ENCODE measurements around the gene TPM2. TPM values are rescaled to one million over a fixed set of nuclear protein-coding genes. Genes with fewer than 3 reads are reported as not detected.

Gene TPM2
- total and polyA plus RNA-seq, 11 donors: 621 to 2,450 (median 858) TPM

DNA sequence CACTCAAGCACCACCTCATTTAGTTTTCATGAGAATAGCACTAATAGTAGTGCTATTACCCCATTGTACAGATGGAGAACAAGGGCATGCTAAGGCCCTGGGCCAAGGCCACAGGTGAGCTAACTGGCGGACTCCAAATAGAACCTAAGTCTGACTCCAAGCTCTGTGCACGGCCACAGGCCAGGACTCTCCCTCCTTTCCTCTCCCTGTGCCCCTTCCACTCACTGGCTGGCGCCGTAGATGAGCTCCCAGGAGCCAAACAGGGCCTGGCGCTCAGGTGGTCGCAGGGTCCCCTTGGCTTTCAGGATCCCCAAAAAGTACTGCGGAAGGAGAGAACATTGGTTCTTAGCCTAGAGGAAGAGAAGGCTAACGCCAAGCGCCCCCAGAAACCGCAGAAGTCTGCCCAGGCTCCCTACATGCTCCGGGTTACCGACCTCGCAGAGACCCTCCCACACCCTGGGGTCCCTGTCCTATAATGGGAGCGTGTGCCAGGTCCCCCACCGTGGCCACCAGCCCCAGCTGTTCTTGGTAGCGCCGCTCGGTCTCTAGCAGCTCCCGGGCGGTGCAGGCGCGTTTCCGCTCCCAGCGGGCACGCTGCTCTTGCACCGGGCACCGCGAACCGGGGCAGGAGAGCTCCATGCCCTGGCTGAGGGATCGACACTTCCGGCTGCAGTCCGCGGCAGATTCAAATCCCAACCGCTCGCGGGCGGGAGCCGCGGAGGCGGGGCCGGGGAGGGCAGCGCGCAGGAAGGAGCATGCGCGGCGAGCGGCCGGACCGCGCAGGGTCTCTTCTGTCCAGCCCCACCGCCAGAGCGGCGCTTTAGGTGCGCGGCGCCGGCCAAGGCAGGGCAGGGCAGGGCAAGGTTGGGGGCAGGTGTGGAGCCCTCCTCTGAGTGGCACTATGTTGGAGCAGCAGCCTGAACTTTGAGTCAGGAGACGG is 24.9 kb downstream of the TPM2 start, which contains the start of gene ARHGEF39:
TSS of gene ARHGEF39 (minus strand) at position 665 of the 940 bp plus-strand sequence. CDS start at position 639, 26 bp downstream.
- TF ChIP-seq, protein P1, sequence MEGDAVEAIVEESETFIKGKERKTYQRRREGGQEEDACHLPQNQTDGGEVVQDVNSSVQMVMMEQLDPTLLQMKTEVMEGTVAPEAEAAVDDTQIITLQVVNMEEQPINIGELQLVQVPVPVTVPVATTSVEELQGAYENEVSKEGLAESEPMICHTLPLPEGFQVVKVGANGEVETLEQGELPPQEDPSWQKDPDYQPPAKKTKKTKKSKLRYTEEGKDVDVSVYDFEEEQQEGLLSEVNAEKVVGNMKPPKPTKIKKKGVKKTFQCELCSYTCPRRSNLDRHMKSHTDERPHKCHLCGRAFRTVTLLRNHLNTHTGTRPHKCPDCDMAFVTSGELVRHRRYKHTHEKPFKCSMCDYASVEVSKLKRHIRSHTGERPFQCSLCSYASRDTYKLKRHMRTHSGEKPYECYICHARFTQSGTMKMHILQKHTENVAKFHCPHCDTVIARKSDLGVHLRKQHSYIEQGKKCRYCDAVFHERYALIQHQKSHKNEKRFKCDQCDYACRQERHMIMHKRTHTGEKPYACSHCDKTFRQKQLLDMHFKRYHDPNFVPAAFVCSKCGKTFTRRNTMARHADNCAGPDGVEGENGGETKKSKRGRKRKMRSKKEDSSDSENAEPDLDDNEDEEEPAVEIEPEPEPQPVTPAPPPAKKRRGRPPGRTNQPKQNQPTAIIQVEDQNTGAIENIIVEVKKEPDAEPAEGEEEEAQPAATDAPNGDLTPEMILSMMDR (IDR thresholded peaks at IDR 0.05): peak in 7 of 12 donors; percentile 7 to 41 (median 17)
- peak in 1 of 2 donors; percentile 44 for TF ChIP-seq POLR2A (IDR thresholded peaks at IDR 0.05)
- Histone ChIP-seq H3K9me3 (no peaks in the 10 kb centered on the region), H3K27ac (peak within 1 kb of the TSS in 11 of 12 donors; percentile 14 to 99 (median 61)), H3K36me3 (peaks cover 0 to 22% (median 16%) of the 10 kb centered on the region in 9 donors), H3K27me3 (no peaks in the 10 kb centered on the region), H3K4me3 (peak within 1 kb of the TSS; percentile 37 to 65 (median 56)), H3K4me1 (peaks cover 0 to 50% (median 27%) of the 10 kb centered on the region in 12 donors)
- intact Hi-C loops (cut with DNase I): loop anchor here in 6 of 10 donors (5.0 kb wide), 4 partner anchors 32 to 82 kb away; partner anchors contain the start of genes GBA2 (in 1 of the 6) and RGP1 (in 1 of the 6)
- WGBS, 4 donors: 8 to 13% (median 8%) methylated on average over 28 to 58 of the region's 58 CpGs
- peak; percentile 53 to 89 (median 84) for ATAC-seq
- peak; percentile 78 to 92 (median 86) for DNase-seq

DNA sequence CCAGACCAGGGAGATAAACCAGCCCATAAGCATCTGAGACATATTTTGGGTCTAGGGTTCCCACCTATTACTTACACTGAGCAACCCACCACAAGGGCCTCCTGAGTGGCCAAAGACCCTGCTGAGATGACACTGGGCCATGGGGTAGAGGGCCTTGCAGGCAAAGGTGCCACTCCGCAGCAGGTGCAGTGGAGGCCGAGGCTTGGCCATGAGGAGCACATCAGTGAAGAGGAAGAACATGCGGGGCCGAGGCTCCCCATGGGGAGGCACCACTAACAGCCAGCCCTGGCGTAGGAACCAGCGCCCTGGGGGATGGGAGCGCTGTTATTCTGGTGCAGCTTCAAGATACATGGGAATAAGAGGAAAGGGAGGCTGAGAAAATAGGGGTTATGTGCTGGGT is 27.3 kb downstream of the TPM2 start:
- Histone ChIP-seq H3K27ac (peak overlapping the region in 6 of 12 donors; percentile 93 to 100 (median 98)), H3K4me1 (peaks cover 0 to 64% (median 37%) of the 10 kb centered on the region in 12 donors)
- intact Hi-C loops (cut with DNase I): loop anchor here in 7 of 10 donors (2.0 to 5.0 kb wide), 5 partner anchors 24 to 85 kb away; partner anchors contain the start of genes GBA2 (in 1 of the 7) and RGP1 (in 1 of the 7)

DNA sequence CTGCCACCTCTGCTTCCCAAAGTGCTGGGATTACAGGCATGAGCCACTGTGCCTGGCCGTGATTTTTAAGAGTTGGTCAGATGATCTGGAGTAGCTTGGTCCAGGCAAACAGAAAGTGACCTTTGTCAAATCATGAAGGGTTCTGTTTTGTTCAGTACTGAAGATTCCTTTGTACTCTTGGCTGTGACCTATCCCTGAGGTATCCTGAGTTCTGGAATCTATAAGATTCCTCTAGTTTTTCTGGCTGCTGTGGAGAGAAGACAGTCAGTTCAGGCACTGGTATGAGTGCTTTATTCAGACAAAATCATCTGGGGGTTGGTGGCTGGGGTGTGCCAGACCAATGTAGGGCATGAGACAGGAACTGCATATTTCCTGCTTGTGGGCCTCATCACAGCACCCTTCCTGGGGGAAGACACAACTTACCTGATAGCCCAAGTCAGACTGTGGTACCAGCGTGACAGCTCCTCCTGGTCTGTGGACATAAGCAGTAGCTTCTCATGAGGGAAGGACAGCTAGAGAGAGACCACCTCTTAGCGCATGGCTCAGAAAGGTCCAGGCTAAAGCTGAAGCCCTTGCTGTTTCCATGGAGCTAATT is 27.9 kb downstream of the TPM2 start:
- DNase-seq (no peak), ATAC-seq (no peak)
- Histone ChIP-seq H3K9me3 (no peaks in the 10 kb centered on the region), H3K4me3 (peak overlapping the region in 1 of 12 donors; percentile 15), H3K27ac (peak overlapping the region in 11 of 12 donors; percentile 41 to 100 (median 97)), H3K27me3 (no peaks in the 10 kb centered on the region), H3K36me3 (peaks cover 0 to 22% (median 16%) of the 10 kb centered on the region in 9 donors), H3K4me1 (peaks cover 0 to 69% (median 40%) of the 10 kb centered on the region in 12 donors)
- WGBS, 4 donors: 63 to 75% (median 68%) methylated on average over 2 to 3 of the region's 3 CpGs
- intact Hi-C loops (cut with DNase I): loop anchor here in 7 of 10 donors (2.0 to 5.0 kb wide), 5 partner anchors 25 to 85 kb away; partner anchors contain the start of genes GBA2 (in 1 of the 7) and RGP1 (in 1 of the 7)
- TF ChIP-seq POLR2A (IDR thresholded peaks at IDR 0.05): no peak
- TF ChIP-seq, protein P1 (IDR thresholded peaks at IDR 0.05): no peak

More for the DNA sequence above, 27.3 kb downstream of the TPM2 start:
- H3K4me3 ChIP-seq: no peak overlapping the region
- ATAC-seq (no peak), DNase-seq (no peak)
- 91 to 93% (median 92%) methylated on average over 7 of the region's 7 CpGs for WGBS, 4 donors
- H3K27me3 ChIP-seq: no peaks in the 10 kb centered on the region
- no peak for TF ChIP-seq POLR2A (IDR thresholded peaks at IDR 0.05)
- TF ChIP-seq, protein P1 (IDR thresholded peaks at IDR 0.05): no peak
- no peaks in the 10 kb centered on the region for H3K9me3 ChIP-seq
- peaks cover 0 to 22% (median 16%) of the 10 kb centered on the region in 9 donors for H3K36me3 ChIP-seq
